Activated CD8-positive, alpha-beta T cell treated with anti-CD3 and anti-CD28 coated beads for 36 hours (primary cell): ENCODE data around the gene COL18A1. TPM values are rescaled to one million over a fixed set of nuclear protein-coding genes. Genes with fewer than 3 reads are reported as not detected.

Experiments used
- ATAC-seq: fragments of 200-7000 bp; cut with Tn5 transposase; one replicate; pipeline ENCODE4 v1.10.0; 2021; ENCODE audit warnings: mild to moderate bottlenecking, moderate library complexity
- CTCF ChIA-PET: fragments of 350-600 bp; sonication (Branson Sonifier 250); formaldehyde crosslinking; loops from one replicate; lab custom pipeline; 2021; ENCODE audit warnings: antibody characterized with exemption; lab: Charles Lee
- POLR2A ChIA-PET: fragments of 350-600 bp; sonication (Branson Sonifier 250); formaldehyde crosslinking; loops from one replicate; lab custom pipeline; 2021; ENCODE audit warnings: antibody characterized with exemption; lab: Charles Lee
- DNase-seq: peaks from one replicate; pipeline ENCODE4 v3.0.0-alpha.2; 2020
- H3K27ac Mint-ChIP-seq: one replicate; pipeline ENCODE4 v1.8.0; 2021; ENCODE audit warnings: mild to moderate bottlenecking, mixed read lengths
- H3K27me3 Mint-ChIP-seq: one replicate; pipeline ENCODE4 v1.8.0; 2021; ENCODE audit warnings: mixed read lengths
- H3K36me3 Mint-ChIP-seq: one replicate; pipeline ENCODE4 v1.8.0; 2021; ENCODE audit warnings: low read depth, mixed read lengths
- H3K4me1 Mint-ChIP-seq: one replicate; pipeline ENCODE4 v1.8.0; 2021; ENCODE audit warnings: low read depth, mixed read lengths
- H3K4me3 Mint-ChIP-seq: one replicate; pipeline ENCODE4 v1.8.0; 2021; ENCODE audit warnings: mild to moderate bottlenecking, moderate library complexity, mixed read lengths
- H3K9me3 Mint-ChIP-seq: one replicate; pipeline ENCODE4 v1.8.0; 2021; ENCODE audit warnings: mixed read lengths
- intact Hi-C: fragments of 100-400 bp; cut with micrococcal nuclease; formaldehyde crosslinking; loops from one replicate; pipeline ENCODE4 v1.10.0; 2022
- total RNA-seq, 2 experiments: library from RNA; stranded (reverse); gene quantifications; one replicate each; pipeline ENCODE4 v1.2.3, GENCODE V29; 2021
- TF ChIP-seq, protein P1 (sequence below): fragments of 200-600 bp; IDR thresholded peaks from one replicate; pipeline ENCODE4 v1.8.0; 2022; ENCODE audit warnings: antibody characterized with exemption, mild to moderate bottlenecking

The COL18A1 gene
- total RNA-seq, 2 experiments from 2014 or later, result 9.4 to 9.7 TPM

DNA sequence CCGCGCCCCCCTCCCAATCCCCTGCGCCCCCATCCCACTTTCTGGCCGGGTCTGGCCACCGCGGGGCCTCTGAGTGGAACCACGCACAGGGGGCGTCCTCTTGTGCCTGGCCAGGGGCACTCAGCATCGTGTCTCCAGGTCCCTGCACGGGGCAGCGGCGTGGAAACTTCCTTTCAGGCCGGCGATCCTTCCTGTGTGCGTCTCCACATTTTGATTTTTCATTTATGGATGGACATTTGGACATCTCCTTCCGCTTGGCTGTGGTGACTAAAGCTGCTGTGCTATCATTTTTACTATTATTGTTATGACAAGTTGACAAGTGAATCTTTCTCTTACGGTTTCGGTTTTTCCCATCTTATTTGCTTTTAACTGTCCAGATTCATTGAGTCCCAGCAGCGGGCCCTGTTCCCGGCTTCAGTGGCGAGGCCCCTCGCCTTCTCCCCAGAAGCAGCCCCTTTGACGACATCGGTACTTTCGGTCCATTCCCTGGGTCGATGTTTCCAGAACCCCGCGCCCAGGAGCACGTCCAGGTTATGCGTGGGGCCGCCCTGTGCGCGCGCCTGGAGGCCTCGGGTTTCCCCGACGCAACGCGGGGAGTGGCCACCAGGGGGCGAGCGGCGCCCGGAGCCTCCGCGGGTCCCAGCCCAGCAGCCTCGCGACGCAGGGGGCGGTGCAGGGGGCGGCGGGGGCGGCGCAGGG lies 149.7 kb downstream of the COL18A1 start:
- Mint-ChIP-seq H3K4me1 (peaks cover 25% of the 10 kb centered on the region), H3K4me3 (peak overlapping the region; percentile 79), H3K36me3 (no peaks in the 10 kb centered on the region), H3K27ac (peak overlapping the region; percentile 86), H3K9me3 (no peaks in the 10 kb centered on the region), H3K27me3 (no peaks in the 10 kb centered on the region)
- peak; percentile 86 for DNase-seq
- TF ChIP-seq, protein P1, sequence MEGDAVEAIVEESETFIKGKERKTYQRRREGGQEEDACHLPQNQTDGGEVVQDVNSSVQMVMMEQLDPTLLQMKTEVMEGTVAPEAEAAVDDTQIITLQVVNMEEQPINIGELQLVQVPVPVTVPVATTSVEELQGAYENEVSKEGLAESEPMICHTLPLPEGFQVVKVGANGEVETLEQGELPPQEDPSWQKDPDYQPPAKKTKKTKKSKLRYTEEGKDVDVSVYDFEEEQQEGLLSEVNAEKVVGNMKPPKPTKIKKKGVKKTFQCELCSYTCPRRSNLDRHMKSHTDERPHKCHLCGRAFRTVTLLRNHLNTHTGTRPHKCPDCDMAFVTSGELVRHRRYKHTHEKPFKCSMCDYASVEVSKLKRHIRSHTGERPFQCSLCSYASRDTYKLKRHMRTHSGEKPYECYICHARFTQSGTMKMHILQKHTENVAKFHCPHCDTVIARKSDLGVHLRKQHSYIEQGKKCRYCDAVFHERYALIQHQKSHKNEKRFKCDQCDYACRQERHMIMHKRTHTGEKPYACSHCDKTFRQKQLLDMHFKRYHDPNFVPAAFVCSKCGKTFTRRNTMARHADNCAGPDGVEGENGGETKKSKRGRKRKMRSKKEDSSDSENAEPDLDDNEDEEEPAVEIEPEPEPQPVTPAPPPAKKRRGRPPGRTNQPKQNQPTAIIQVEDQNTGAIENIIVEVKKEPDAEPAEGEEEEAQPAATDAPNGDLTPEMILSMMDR, result peak; percentile 72
- ChIA-PET CTCF (interaction anchor here (1.0 to 1.4 kb wide), 3 partner anchors 38 to 265 kb away, joined by 3 to 9 read pairs (median 4); no protein-coding TSS in a partner anchor), POLR2A (no interaction called here)
- intact Hi-C loops, result loop anchor here (2.0 to 5.0 kb wide), 2 partner anchors 42 to 263 kb away; no protein-coding TSS in a partner anchor
- peak; percentile 76 for ATAC-seq

GRCh38 chr21:45555251-45555556 lies 150.2 kb downstream of the COL18A1 start:
- ChIA-PET POLR2A (interaction anchor here (1.6 kb wide), 1 partner anchor 37 kb away, joined by 6 read pairs; no protein-coding TSS in a partner anchor), CTCF (interaction anchor here (1.4 kb wide), 1 partner anchor 41 kb away, joined by 9 read pairs; no protein-coding TSS in a partner anchor)
- TF ChIP-seq, protein P1, result no peak
- DNase-seq (no peak), ATAC-seq (no peak)
- Mint-ChIP-seq H3K27ac (no peak overlapping the region), H3K4me3 (no peak overlapping the region), H3K36me3 (no peaks in the 10 kb centered on the region), H3K4me1 (peaks cover 22% of the 10 kb centered on the region), H3K27me3 (no peaks in the 10 kb centered on the region), H3K9me3 (no peaks in the 10 kb centered on the region)
- intact Hi-C loops, result loop anchor here (2.0 kb wide), 1 partner anchor 42 kb away; no protein-coding TSS in a partner anchor

DNA sequence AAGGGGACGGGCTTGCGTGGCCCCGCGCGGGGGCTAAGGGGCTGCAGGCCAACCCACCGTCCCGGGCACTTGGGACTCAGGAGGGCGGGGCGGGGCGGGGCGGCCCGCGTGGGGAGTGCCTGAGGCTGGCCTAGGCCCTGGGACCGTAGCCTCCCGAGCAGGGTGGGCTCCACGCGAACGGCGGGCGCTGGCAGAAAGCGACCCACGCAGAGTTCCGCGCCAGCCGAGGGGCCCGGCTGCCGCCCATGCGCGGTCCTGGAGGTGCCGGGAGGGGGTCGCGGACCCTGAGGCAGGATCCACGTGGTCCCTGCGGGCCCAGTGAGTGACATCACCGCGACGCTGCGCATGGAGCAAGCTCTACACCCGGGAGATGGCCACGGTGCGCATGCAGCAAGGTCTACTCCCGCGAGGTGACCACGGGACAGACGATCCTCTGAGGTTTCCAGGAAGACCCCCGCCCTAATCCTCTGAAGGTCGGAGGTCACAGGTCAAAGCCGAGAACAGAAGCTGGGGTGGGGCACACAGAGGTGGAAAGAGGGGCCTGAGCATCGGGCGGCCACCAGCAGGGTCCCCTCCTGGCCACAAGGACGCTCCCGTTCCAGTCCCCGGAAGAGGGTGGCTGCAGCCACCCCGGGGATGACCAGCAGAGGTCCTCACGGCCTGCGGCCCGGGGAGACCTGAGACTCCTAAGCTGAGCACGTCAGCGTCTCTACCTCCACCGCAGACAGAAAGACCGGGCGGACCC lies 150.8 kb downstream of the COL18A1 start:
- POLR2A ChIA-PET, result interaction anchor here (0.6 to 1.6 kb wide), 3 partner anchors 9 to 262 kb away, joined by 3 to 6 read pairs (median 3); no protein-coding TSS in a partner anchor
- no peak for ATAC-seq
- intact Hi-C loops, result loop anchor here (2.0 kb wide), 1 partner anchor 41 kb away; no protein-coding TSS in a partner anchor

DNA sequence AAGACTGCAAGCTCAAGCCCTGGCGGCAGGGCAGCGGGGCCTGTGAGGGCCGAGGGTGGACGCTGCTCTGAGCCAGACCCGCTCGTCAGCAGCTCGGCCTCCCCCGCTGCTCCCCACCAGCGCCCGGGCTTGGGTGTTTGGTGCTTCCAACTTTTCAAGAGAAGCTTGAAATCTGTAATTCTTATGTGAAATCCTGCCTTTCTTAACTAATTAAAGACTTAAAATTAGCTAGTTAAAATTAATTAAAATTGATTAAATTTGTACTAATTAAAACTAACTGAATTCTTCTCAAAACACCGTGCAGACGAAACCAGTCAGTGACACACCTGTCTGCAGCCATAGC lies 151.3 kb downstream of the COL18A1 start:
- intact Hi-C loops, result no loop called here
- H3K36me3 Mint-ChIP-seq, result no peaks in the 10 kb centered on the region
- H3K4me3 Mint-ChIP-seq, result no peak overlapping the region
- ATAC-seq, result no peak
- no peak for DNase-seq
- ChIA-PET CTCF (interaction anchor here (0.9 to 1.1 kb wide), 5 partner anchors 11 to 263 kb away, joined by 3 to 4 read pairs (median 3); no protein-coding TSS in a partner anchor), POLR2A (interaction anchor here (0.6 to 1.6 kb wide), 3 partner anchors 9 to 261 kb away, joined by 3 to 6 read pairs (median 3); no protein-coding TSS in a partner anchor)
- H3K9me3 Mint-ChIP-seq, result no peaks in the 10 kb centered on the region
- H3K27me3 Mint-ChIP-seq, result no peaks in the 10 kb centered on the region
- TF ChIP-seq, protein P1, result no peak
- H3K4me1 Mint-ChIP-seq, result peaks cover 14% of the 10 kb centered on the region
- H3K27ac Mint-ChIP-seq, result no peak overlapping the region

More for the DNA sequence above, 150.8 kb downstream of the COL18A1 start:
- Mint-ChIP-seq H3K9me3 (no peaks in the 10 kb centered on the region), H3K4me1 (peaks cover 18% of the 10 kb centered on the region), H3K36me3 (no peaks in the 10 kb centered on the region), H3K4me3 (no peak overlapping the region), H3K27me3 (no peaks in the 10 kb centered on the region), H3K27ac (no peak overlapping the region)
- TF ChIP-seq, protein P1, result no peak
- DNase-seq, result peak; percentile 25
- CTCF ChIA-PET, result interaction anchor here (0.9 to 1.4 kb wide), 6 partner anchors 11 to 264 kb away, joined by 3 to 9 read pairs (median 3); no protein-coding TSS in a partner anchor
